Osteoblast (primary cell): ENCODE results near the gene SDSL. TPM values are rescaled to one million over a fixed set of nuclear protein-coding genes. Genes with fewer than 3 reads are reported as not detected.

Experiments
- DNase-seq: peaks from one replicate; pipeline ENCODE4 v3.0.0; 2011; ENCODE audit warnings: low spot score, mixed read lengths; ENCODE audit not compliant: insufficient read length; ENCODE audit errors: missing footprints
- H2AFZ ChIP-seq: 2 replicates; pipeline ENCODE4 v1.6.0; 2011; ENCODE audit warnings: mild to moderate bottlenecking, low read length
- H3K27ac ChIP-seq: 2 replicates; pipeline ENCODE4 v1.5.1; 2011; ENCODE audit warnings: mild to moderate bottlenecking, low read depth, low read length, moderate library complexity
- H3K27me3 ChIP-seq: 2 replicates; pipeline ENCODE4 v1.6.0; 2012; ENCODE audit warnings: mild to moderate bottlenecking, control low read depth, inconsistent platforms, low read length, moderate library complexity; ENCODE audit not compliant: insufficient read depth
- H3K36me3 ChIP-seq: 2 replicates; pipeline ENCODE4 v1.5.1; 2011; ENCODE audit warnings: mild to moderate bottlenecking, low read length, control low read depth, moderate library complexity; ENCODE audit not compliant: insufficient read depth
- H3K4me1 ChIP-seq: 2 replicates; pipeline ENCODE4 v1.5.1; 2011; ENCODE audit warnings: mild to moderate bottlenecking, low read length, control low read depth, moderate library complexity; ENCODE audit not compliant: insufficient read depth
- H3K4me2 ChIP-seq: 2 replicates; pipeline ENCODE4 v1.6.0; 2011; ENCODE audit warnings: mild to moderate bottlenecking, low read length; ENCODE audit not compliant: insufficient read depth
- H3K4me3 ChIP-seq: fragments of 200-600 bp; sonication (generic); 3 replicates; pipeline ENCODE4 v1.5.1; 2012; ENCODE audit warnings: mild to moderate bottlenecking, low read length, inconsistent platforms; ENCODE audit not compliant: insufficient read depth
- H3K79me2 ChIP-seq: 2 replicates; pipeline ENCODE4 v1.6.0; 2012; ENCODE audit warnings: mild to moderate bottlenecking, low read length, control low read depth, inconsistent platforms; ENCODE audit not compliant: insufficient read depth
- H3K9me3 ChIP-seq: 2 replicates; pipeline ENCODE4 v1.5.1; 2011; ENCODE audit warnings: low read depth, low read length, control low read depth
- H4K20me1 ChIP-seq: 2 replicates; pipeline ENCODE4 v1.6.0; 2012; ENCODE audit warnings: mild to moderate bottlenecking, low read length, control low read depth; ENCODE audit not compliant: insufficient read depth
- CTCF ChIP-seq: IDR thresholded peaks from 2 replicates; pipeline ENCODE4 v1.5.1; 2011; ENCODE audit warnings: mild to moderate bottlenecking, low read depth, low read length, moderate library complexity; ENCODE audit errors: extremely low read depth
- total RNA-seq: library from RNA; depleted of rRNA; stranded (reverse); fragments of >200 nt; gene quantifications from 2 replicates; pipeline ENCODE4 v1.2.3, GENCODE V29; 2012

The SDSL gene
- total RNA-seq, 1 donor, result 6.5 TPM

- TF ChIP-seq CTCF, result no peak
- no peaks in the 10 kb centered on the region for H4K20me1 ChIP-seq
- no peak overlapping the region for H3K4me3 ChIP-seq
- no peaks in the 10 kb centered on the region for H3K36me3 ChIP-seq
- H3K27me3 ChIP-seq, result peaks cover 99% of the 10 kb centered on the region
- H2AFZ ChIP-seq, result no peak overlapping the region
- H3K79me2 ChIP-seq, result no peaks in the 10 kb centered on the region
- DNase-seq, result peak; percentile 85
- H3K4me1 ChIP-seq, result no peaks in the 10 kb centered on the region
- H3K27ac ChIP-seq, result no peak overlapping the region
- no peak overlapping the region for H3K4me2 ChIP-seq
- no peaks in the 10 kb centered on the region for H3K9me3 ChIP-seq
These were observed 46.4 kb downstream of the SDSL start for GRCh38 chr12:113468365-113469223.

DNA sequence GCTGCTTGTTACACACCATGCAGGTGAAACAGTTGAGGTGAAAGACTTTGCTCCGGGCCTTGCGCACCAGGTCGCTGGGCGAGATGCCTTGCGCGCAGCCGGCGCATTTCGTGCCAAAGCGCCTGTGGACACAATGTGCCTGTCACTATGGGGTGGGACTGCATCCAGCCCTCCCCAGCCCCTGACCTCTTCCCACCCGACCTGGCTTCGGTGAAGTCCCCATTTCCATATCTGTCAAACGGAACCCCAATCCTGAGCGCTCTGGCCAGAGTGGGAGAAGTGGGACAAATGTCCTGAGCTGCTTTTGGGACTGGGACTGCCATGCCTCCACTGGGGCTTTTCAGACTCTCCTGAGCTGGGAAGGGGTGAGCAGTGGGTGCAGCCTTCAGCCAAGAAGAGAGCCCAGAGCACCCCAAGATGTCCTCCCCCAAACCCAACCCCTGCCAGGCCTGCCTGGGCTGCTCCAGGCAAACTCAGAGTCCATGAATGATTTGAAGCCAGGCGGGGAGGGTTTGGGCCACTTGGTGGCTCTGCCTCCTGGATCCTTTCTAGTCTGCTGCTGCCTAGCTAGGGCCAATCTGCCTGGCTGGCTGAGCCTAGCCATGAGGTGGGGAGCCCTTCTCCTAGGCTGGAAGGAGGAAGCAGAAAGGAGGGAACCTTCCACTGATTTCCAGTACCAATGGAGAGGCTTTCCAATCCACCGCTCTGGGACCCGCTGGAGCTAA, 47.2 kb downstream of the SDSL start:
- H2AFZ ChIP-seq, result no peak overlapping the region
- no peaks in the 10 kb centered on the region for H3K4me1 ChIP-seq
- H3K79me2 ChIP-seq, result no peaks in the 10 kb centered on the region
- no peak overlapping the region for H3K4me2 ChIP-seq
- H3K27me3 ChIP-seq, result peaks cover 99% of the 10 kb centered on the region
- no peak overlapping the region for H3K4me3 ChIP-seq
- no peaks in the 10 kb centered on the region for H4K20me1 ChIP-seq
- H3K36me3 ChIP-seq, result no peaks in the 10 kb centered on the region
- TF ChIP-seq CTCF, result no peak
- H3K9me3 ChIP-seq, result no peaks in the 10 kb centered on the region
- H3K27ac ChIP-seq, result no peak overlapping the region
- peak; percentile 75 for DNase-seq

DNA sequence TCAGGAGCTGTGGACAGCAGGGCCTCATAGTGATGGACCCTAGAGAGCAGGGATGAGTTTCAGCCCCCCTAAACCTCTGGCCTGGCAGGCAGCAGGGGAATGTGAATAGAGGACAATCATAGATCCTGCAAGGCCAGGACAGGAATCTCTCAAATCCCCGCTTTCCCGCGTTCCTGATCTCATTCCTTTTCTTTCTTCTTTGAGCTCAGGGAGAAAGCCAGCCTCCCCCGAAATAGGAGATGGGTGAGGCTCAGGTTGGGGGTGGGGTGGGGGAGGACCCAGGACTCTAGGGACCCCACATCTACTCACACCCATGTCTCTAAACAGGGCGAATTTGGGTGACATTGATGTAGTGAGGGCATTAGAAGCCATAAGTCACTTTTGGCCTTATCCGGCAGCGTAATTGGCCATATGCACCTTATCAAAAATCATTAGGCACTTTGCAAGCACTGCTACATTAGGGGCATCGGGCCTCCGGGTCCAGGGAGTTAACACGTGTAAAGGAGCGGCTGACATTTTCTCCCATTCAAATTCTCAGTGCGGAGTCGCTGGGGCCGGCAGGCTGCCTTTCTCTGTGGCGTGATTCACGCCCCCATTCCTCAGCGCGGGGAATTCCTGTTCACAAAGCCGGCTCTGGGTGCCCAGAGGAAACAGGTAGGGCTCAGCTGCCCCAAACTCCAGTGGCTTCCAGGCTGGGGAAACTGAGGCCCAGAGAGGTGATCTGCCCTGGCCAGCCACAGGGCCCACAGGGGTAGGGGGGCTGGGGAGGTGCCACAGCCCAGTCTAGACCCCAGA, 48.0 kb downstream of the SDSL start:
- Histone ChIP-seq H3K36me3 (no peaks in the 10 kb centered on the region), H3K9me3 (no peaks in the 10 kb centered on the region), H2AFZ (no peak overlapping the region), H3K27ac (no peak overlapping the region), H3K4me2 (no peak overlapping the region), H3K4me3 (no peak overlapping the region), H3K4me1 (no peaks in the 10 kb centered on the region), H3K27me3 (peaks cover 99% of the 10 kb centered on the region), H3K79me2 (no peaks in the 10 kb centered on the region), H4K20me1 (no peaks in the 10 kb centered on the region)
- no peak for TF ChIP-seq CTCF
- DNase-seq, result peak; percentile 62
